HEK293T (cell line): ENCODE results near the gene FILIP1L.

Experiments
- BHLHE40 ChIP-seq: fragments of 450-650 bp; IDR thresholded peaks from 2 replicates; pipeline ENCODE4 v1.6.1; 2016; ENCODE audit warnings: mild to moderate bottlenecking, moderate library complexity, borderline replicate concordance
- ELF4 ChIP-seq: fragments of 450-650 bp; IDR thresholded peaks from 2 replicates; pipeline ENCODE4 v1.6.1; 2017; ENCODE audit warnings: antibody characterized with exemption
- FOXA1 ChIP-seq: fragments of 450-650 bp; IDR thresholded peaks from 2 replicates; pipeline ENCODE4 v1.6.1; 2016; ENCODE audit warnings: mild to moderate bottlenecking
- FOXM1 ChIP-seq: fragments of 450-650 bp; IDR thresholded peaks from 2 replicates; pipeline ENCODE4 v1.6.1; 2017; ENCODE audit warnings: mild to moderate bottlenecking, borderline replicate concordance
- HDGF ChIP-seq: fragments of 450-650 bp; IDR thresholded peaks from 2 replicates; pipeline ENCODE4 v1.6.1; 2017; ENCODE audit warnings: antibody characterized with exemption, borderline replicate concordance
- L3MBTL2 ChIP-seq: fragments of 450-650 bp; conservative IDR thresholded peaks from 2 replicates; pipeline ENCODE4 v1.6.1; 2016; ENCODE audit warnings: mild to moderate bottlenecking
- NFRKB ChIP-seq: fragments of 450-650 bp; IDR thresholded peaks from 2 replicates; pipeline ENCODE4 v1.6.1; 2016; ENCODE audit warnings: mild to moderate bottlenecking, moderate library complexity
- SP1 ChIP-seq: fragments of 450-650 bp; IDR thresholded peaks from 2 replicates; pipeline ENCODE4 v1.6.1; 2017
- SUZ12 ChIP-seq: fragments of 450-650 bp; IDR thresholded peaks from 2 replicates; pipeline ENCODE4 v1.6.1; 2016; ENCODE audit warnings: mild to moderate bottlenecking
- TARDBP ChIP-seq: fragments of 450-650 bp; IDR thresholded peaks from 2 replicates; pipeline ENCODE4 v1.6.1; 2016
- ZNF384 ChIP-seq: fragments of 450-650 bp; IDR thresholded peaks from 2 replicates; pipeline ENCODE4 v1.6.1; 2016

- TF ChIP-seq SUZ12 (no peak), SP1 (no peak), ELF4 (no peak), BHLHE40 (no peak), TARDBP (no peak), FOXA1 (no peak), L3MBTL2 (no peak), ZNF384 (no peak), HDGF (no peak), FOXM1 (no peak), NFRKB (no peak)
Measured at GRCh38 chr3:99891610-99892285, 222.6 kb downstream of the FILIP1L start.
